HG03558 (cell line): ENCODE measurements around the gene CENPP.

ENCODE experiments used
- ATAC-seq: cut with Tn5 transposase; IDR thresholded peaks from one replicate; pipeline ENCODE4 v1.9.1; 2021; ENCODE audit warnings: moderate number of reproducible peaks; ENCODE audit not compliant: unreplicated experiment; ENCODE audit errors: extremely low read depth

The CENPP gene

GRCh38 chr9:92414566-92414965 is 88.8 kb downstream of the CENPP start:
- no peak for ATAC-seq

GRCh38 chr9:92422611-92423338 is 97.0 kb downstream of the CENPP start:
- no peak for ATAC-seq

GRCh38 chr9:92423612-92424011 is 97.9 kb downstream of the CENPP start:
- ATAC-seq, result no peak

- no peak for ATAC-seq
These were observed 98.6 kb downstream of the CENPP start, which contains the start of gene OMD for GRCh38 chr9:92424340-92424739. Gene OMD, minus strand, starts transcription at chr9:92424471. Its CDS starts 6,913 bp downstream, at chr9:92417558.

- ATAC-seq, result no peak
These were observed 99.7 kb downstream of the CENPP start for GRCh38 chr9:92425474-92425873.

- no peak for ATAC-seq
These were observed 100.9 kb downstream of the CENPP start for GRCh38 chr9:92426501-92427145.

- no peak for ATAC-seq
These were observed 104.1 kb downstream of the CENPP start for GRCh38 chr9:92429836-92430235.

GRCh38 chr9:92432350-92432749 is 106.6 kb downstream of the CENPP start:
- no peak for ATAC-seq

GRCh38 chr9:92432972-92433548 is 107.3 kb downstream of the CENPP start:
- ATAC-seq, result no peak

GRCh38 chr9:92435263-92435662 is 109.5 kb downstream of the CENPP start:
- no peak for ATAC-seq

GRCh38 chr9:92438900-92439526 is 113.3 kb downstream of the CENPP start:
- ATAC-seq, result no peak

GRCh38 chr9:92439921-92440750 is 114.4 kb downstream of the CENPP start:
- no peak for ATAC-seq

- ATAC-seq, result no peak
These were observed 114.9 kb downstream of the CENPP start for GRCh38 chr9:92440751-92441046.

GRCh38 chr9:92444841-92445240 is 119.1 kb downstream of the CENPP start:
- no peak for ATAC-seq

- no peak for ATAC-seq
These were observed 120.8 kb downstream of the CENPP start for GRCh38 chr9:92446536-92446935.

- no peak for ATAC-seq
These were observed 129.5 kb downstream of the CENPP start for GRCh38 chr9:92455217-92455616.

- ATAC-seq, result no peak
These were observed 131.8 kb downstream of the CENPP start for GRCh38 chr9:92457576-92457975.

- no peak for ATAC-seq
These were observed 137.6 kb downstream of the CENPP start for GRCh38 chr9:92463387-92463786.

GRCh38 chr9:92463984-92464383 is 138.2 kb downstream of the CENPP start:
- no peak for ATAC-seq

GRCh38 chr9:92467041-92467440 is 141.3 kb downstream of the CENPP start:
- no peak for ATAC-seq
